Measurements from ENCODE around the gene ID4.
"Not testable (repeated sequence)": the region's sequence is repeated elsewhere in the genome, so short reads cannot be mapped to it uniquely, and the experiment has no call there.

The ID4 gene

GRCh38 chr6:19852090-19852457 is 14.9 kb downstream of the ID4 start:
- Histone ChIP-seq H3K9me2 (replicated peaks; ENCODE audit: control insufficient read depth, low read length) (no peaks in the 10 kb centered on the region), H3K36me3 (ENCODE audit: control insufficient read depth, low read length) (no peaks in the 10 kb centered on the region), H3K9me3 (ENCODE audit: control insufficient read depth, insufficient read depth, low read length) (no peaks in the 10 kb centered on the region), H3K4me1 (ENCODE audit: control insufficient read depth, low read length) (peaks cover 13% of the 10 kb centered on the region), H3K4me2 (ENCODE audit: low read length) (no peak overlapping the region), H3K27ac (ENCODE audit: low read depth, low read length) (no peak overlapping the region), H3K79me2 (ENCODE audit: control insufficient read depth, low read length) (no peaks in the 10 kb centered on the region), H4K20me1 (ENCODE audit: control insufficient read depth, insufficient read depth, low read depth, low read length) (no peaks in the 10 kb centered on the region), H3F3A (ENCODE audit: control insufficient read depth, insufficient read depth) (no peaks in the 10 kb centered on the region), H3K27me3 (ENCODE audit: control insufficient read depth, low read length) (no peaks in the 10 kb centered on the region), H3K4me3 (ENCODE audit: low read length) (no peak overlapping the region)
- no peak for TF ChIP-seq CTCF (IDR thresholded peaks at IDR 0.05; ENCODE audit: low read depth, low read length, poor library complexity, severe bottlenecking)
- no peak for TF ChIP-seq EZH2phosphoT487 (IDR thresholded peaks at IDR 0.05; ENCODE audit: borderline replicate concordance, low read length)

GRCh38 chr6:19852927-19853326 is 15.8 kb downstream of the ID4 start:
- TF ChIP-seq EZH2phosphoT487 (IDR thresholded peaks at IDR 0.05; ENCODE audit: borderline replicate concordance, low read length) (no peak), CTCF (IDR thresholded peaks at IDR 0.05; ENCODE audit: low read depth, low read length, poor library complexity, severe bottlenecking) (no peak)
- Histone ChIP-seq H3K4me3 (ENCODE audit: low read length) (no peak overlapping the region), H3F3A (ENCODE audit: control insufficient read depth, insufficient read depth) (no peaks in the 10 kb centered on the region), H3K4me2 (ENCODE audit: low read length) (no peak overlapping the region), H3K9me2 (replicated peaks; ENCODE audit: control insufficient read depth, low read length) (no peaks in the 10 kb centered on the region), H3K79me2 (ENCODE audit: control insufficient read depth, low read length) (no peaks in the 10 kb centered on the region), H4K20me1 (ENCODE audit: control insufficient read depth, insufficient read depth, low read depth, low read length) (no peaks in the 10 kb centered on the region), H3K27me3 (ENCODE audit: control insufficient read depth, low read length) (no peaks in the 10 kb centered on the region), H3K27ac (ENCODE audit: low read depth, low read length) (no peak overlapping the region), H3K4me1 (ENCODE audit: control insufficient read depth, low read length) (peaks cover 13% of the 10 kb centered on the region), H3K36me3 (ENCODE audit: control insufficient read depth, low read length) (no peaks in the 10 kb centered on the region), H3K9me3 (ENCODE audit: control insufficient read depth, insufficient read depth, low read length) (no peaks in the 10 kb centered on the region)

- H3K27me3 ChIP-seq (ENCODE audit: control insufficient read depth, low read length); H3K79me2 ChIP-seq (ENCODE audit: control insufficient read depth, low read length); H3K9me3 ChIP-seq (ENCODE audit: control insufficient read depth, insufficient read depth, low read length); H3K4me2 ChIP-seq (ENCODE audit: low read length); H3K4me3 ChIP-seq (ENCODE audit: low read length); H4K20me1 ChIP-seq (ENCODE audit: control insufficient read depth, insufficient read depth, low read depth, low read length); H3K36me3 ChIP-seq (ENCODE audit: control insufficient read depth, low read length); H3K9me2 ChIP-seq (replicated peaks; ENCODE audit: control insufficient read depth, low read length); H3K27ac ChIP-seq (ENCODE audit: low read depth, low read length); H3F3A ChIP-seq (ENCODE audit: control insufficient read depth, insufficient read depth): not testable (repeated sequence)
- H3K4me1 ChIP-seq (ENCODE audit: control insufficient read depth, low read length) = peaks cover 13% of the 10 kb centered on the region
These were observed 17.3 kb downstream of the ID4 start for GRCh38 chr6:19854421-19855015.

- no peak for TF ChIP-seq EZH2phosphoT487 (IDR thresholded peaks at IDR 0.05; ENCODE audit: borderline replicate concordance, low read length)
- Histone ChIP-seq H3K27me3 (ENCODE audit: control insufficient read depth, low read length) (no peaks in the 10 kb centered on the region), H3K4me3 (ENCODE audit: low read length) (no peak overlapping the region), H3K79me2 (ENCODE audit: control insufficient read depth, low read length) (no peaks in the 10 kb centered on the region), H3K36me3 (ENCODE audit: control insufficient read depth, low read length) (no peaks in the 10 kb centered on the region), H4K20me1 (ENCODE audit: control insufficient read depth, insufficient read depth, low read depth, low read length) (no peaks in the 10 kb centered on the region), H3K27ac (ENCODE audit: low read depth, low read length) (no peak overlapping the region), H3F3A (ENCODE audit: control insufficient read depth, insufficient read depth) (no peaks in the 10 kb centered on the region), H3K4me1 (ENCODE audit: control insufficient read depth, low read length) (peaks cover 11% of the 10 kb centered on the region), H3K9me3 (ENCODE audit: control insufficient read depth, insufficient read depth, low read length) (no peaks in the 10 kb centered on the region), H3K9me2 (replicated peaks; ENCODE audit: control insufficient read depth, low read length) (no peaks in the 10 kb centered on the region), H3K4me2 (ENCODE audit: low read length) (no peak overlapping the region)
These were observed 18.4 kb downstream of the ID4 start for GRCh38 chr6:19855536-19855935.
